Fibroblast of lung (primary cell): ENCODE measurements around the gene THEMIS2. TPM values are rescaled to one million over a fixed set of nuclear protein-coding genes. Genes with fewer than 3 reads are reported as not detected.
A peak's percentile ranks its signal among the peaks of the same experiment; 100 is the strongest.

ENCODE experiments used
- DNase-seq, 2 donors: peaks; one replicate each; pipeline versions ENCODE4 v3.0.0 to v3.0.0-alpha.2; 2010; ENCODE audit warnings: low read depth in 2 of 2
- H2AFZ ChIP-seq: 2 replicates; pipeline ENCODE4 v1.5.1; 2012; ENCODE audit warnings: low read length, control low read depth, inconsistent platforms
- H3K27ac ChIP-seq: 2 replicates; pipeline ENCODE4 v1.5.1; 2011; ENCODE audit warnings: low read length, control low read depth; ENCODE audit not compliant: insufficient read depth
- H3K27me3 ChIP-seq: 2 replicates; pipeline ENCODE4 v1.5.1; 2011; ENCODE audit warnings: mild to moderate bottlenecking, low read length; ENCODE audit not compliant: control insufficient read depth, insufficient read depth
- H3K36me3 ChIP-seq: 2 replicates; pipeline ENCODE4 v1.5.1; 2011; ENCODE audit warnings: low read length; ENCODE audit not compliant: control insufficient read depth, insufficient read depth
- H3K4me1 ChIP-seq: 2 replicates; pipeline ENCODE4 v1.5.1; 2011; ENCODE audit warnings: low read length; ENCODE audit not compliant: control insufficient read depth, insufficient read depth; ENCODE audit errors: extremely low read depth
- H3K4me2 ChIP-seq: 2 replicates; pipeline ENCODE4 v1.5.1; 2011; ENCODE audit warnings: low read length, control low read depth; ENCODE audit not compliant: insufficient read depth; ENCODE audit errors: extremely low read depth
- H3K4me3 ChIP-seq, 4 experiments: fragments of 200-600 bp in 1 of 4; sonication (generic) in 1 of 4; replicated peaks in 1 of 4; 2 replicates each; pipeline ENCODE4 v1.5.1; 2011 to 2016; ENCODE audit warnings: low read length in 4 of 4, low read depth in 3 of 4, mild to moderate bottlenecking in 3 of 4, control low read depth in 2 of 4, inconsistent platforms in 1 of 4, mixed read lengths in 1 of 4; ENCODE audit not compliant: insufficient read depth in 1 of 4; ENCODE audit errors: control extremely low read depth in 1 of 4
- H3K79me2 ChIP-seq: 2 replicates; pipeline ENCODE4 v1.5.1; 2012; ENCODE audit warnings: mild to moderate bottlenecking, low read length, inconsistent platforms; ENCODE audit not compliant: control insufficient read depth, insufficient read depth
- H3K9ac ChIP-seq: 2 replicates; pipeline ENCODE4 v1.5.1; 2011; ENCODE audit warnings: mild to moderate bottlenecking, low read length, control low read depth; ENCODE audit not compliant: insufficient read depth
- H3K9me3 ChIP-seq: 2 replicates; pipeline ENCODE4 v1.5.1; 2012; ENCODE audit warnings: low read depth, low read length; ENCODE audit not compliant: control insufficient read depth, insufficient read depth
- H4K20me1 ChIP-seq: 2 replicates; pipeline ENCODE4 v1.5.1; 2011; ENCODE audit warnings: low read length; ENCODE audit not compliant: control insufficient read depth, insufficient read depth; ENCODE audit errors: extremely low read depth
- CTCF ChIP-seq, 2 donors: IDR thresholded peaks in 1 of 2; conservative IDR thresholded peaks in 1 of 2; 1 replicate in 1 of 2; 2 replicates in 1 of 2; pipeline ENCODE4 v1.5.1; 2011 to 2012; ENCODE audit warnings: low read length in 2 of 2, control low read depth in 1 of 2, inconsistent platforms in 1 of 2, low read depth in 1 of 2, mild to moderate bottlenecking in 1 of 2
- EZH2 ChIP-seq: IDR thresholded peaks from 2 replicates; pipeline ENCODE4 v1.5.1; 2012; ENCODE audit warnings: low read length, control low read depth, mild to moderate bottlenecking; ENCODE audit errors: missing control alignments
- polyA plus RNA-seq, 2 donors: library from polyadenylated mRNA; depleted of rRNA in 1 of 2; stranded (reverse) in 1 of 2; unstranded in 1 of 2; fragments of >200 nt; gene quantifications; 2 replicates each; pipeline ENCODE4 v1.2.1, GENCODE V29; 2011 to 2012; ENCODE audit warnings: missing spikeins in 1 of 2
- total RNA-seq: library from RNA; depleted of rRNA; stranded (reverse); fragments of >200 nt; gene quantifications from 2 replicates; pipeline ENCODE4 v1.2.1, GENCODE V29; 2014

THEMIS2 gene
- total and polyA plus RNA-seq, 2 donors (not counting 1 experiment from before 2014, with no cell fraction given) = 4.0 to 43.6 TPM

GRCh38 chr1:27906759-27907158 is 34.4 kb downstream of the THEMIS2 start:
- peak in 1 of 2 donors; percentile 20 for DNase-seq
- Histone ChIP-seq H3K4me3 (no peak overlapping the region), H4K20me1 (no peaks in the 10 kb centered on the region), H2AFZ (no peak overlapping the region), H3K36me3 (peaks cover 2% of the 10 kb centered on the region), H3K9me3 (no peaks in the 10 kb centered on the region), H3K4me2 (no peak overlapping the region), H3K27me3 (no peaks in the 10 kb centered on the region), H3K9ac (no peak overlapping the region), H3K79me2 (no peaks in the 10 kb centered on the region), H3K27ac (no peak overlapping the region), H3K4me1 (no peaks in the 10 kb centered on the region)
- TF ChIP-seq CTCF (conservative IDR thresholded peaks at IDR 0.05 in 1 of 2, IDR thresholded peaks at IDR 0.05 in 1 of 2; ENCODE audit: low read depth in 1 of 2, low read length in 2 of 2) = no peak

GRCh38 chr1:27912429-27912828 is 40.1 kb downstream of the THEMIS2 start:
- Histone ChIP-seq H3K79me2 (peaks cover 5% of the 10 kb centered on the region), H4K20me1 (no peaks in the 10 kb centered on the region), H3K27me3 (no peaks in the 10 kb centered on the region), H3K4me1 (no peaks in the 10 kb centered on the region), H3K4me3 (no peak overlapping the region), H3K27ac (no peak overlapping the region), H3K36me3 (peaks cover 2% of the 10 kb centered on the region), H3K9ac (no peak overlapping the region), H3K4me2 (no peak overlapping the region), H2AFZ (no peak overlapping the region), H3K9me3 (no peaks in the 10 kb centered on the region)
- no peak for DNase-seq
- TF ChIP-seq EZH2 (no peak), CTCF (conservative IDR thresholded peaks at IDR 0.05 in 1 of 2, IDR thresholded peaks at IDR 0.05 in 1 of 2; ENCODE audit: low read depth in 1 of 2, low read length in 2 of 2) (no peak)

GRCh38 chr1:27915082-27915575 is 42.8 kb downstream of the THEMIS2 start:
- peak overlapping the region; percentile 73 for H3K27ac ChIP-seq
- H3K4me1 ChIP-seq = no peaks in the 10 kb centered on the region
- no peak overlapping the region for H3K4me2 ChIP-seq
- H3K79me2 ChIP-seq = peaks cover 5% of the 10 kb centered on the region
- peak overlapping the region in 3 of 4 experiments; percentile 2 to 82 (median 17) for H3K4me3 ChIP-seq
- TF ChIP-seq CTCF (conservative IDR thresholded peaks at IDR 0.05 in 1 of 2, IDR thresholded peaks at IDR 0.05 in 1 of 2; ENCODE audit: low read depth in 1 of 2, low read length in 2 of 2) = no peak
- TF ChIP-seq EZH2 = no peak
- no peaks in the 10 kb centered on the region for H4K20me1 ChIP-seq
- no peak for DNase-seq
- H3K27me3 ChIP-seq = no peaks in the 10 kb centered on the region
- no peaks in the 10 kb centered on the region for H3K36me3 ChIP-seq
- H3K9ac ChIP-seq = no peak overlapping the region
- peak overlapping the region; percentile 96 for H2AFZ ChIP-seq
- no peaks in the 10 kb centered on the region for H3K9me3 ChIP-seq
